Anterior cingulate cortex (tissue), 58 donors: ENCODE measurements around the gene FGF18.
"Not testable (repeated sequence)": the region's sequence is repeated elsewhere in the genome, so short reads cannot be mapped to it uniquely, and the experiment has no call there.

Source experiments
- DNase-seq, 58 donors: peaks; one replicate each; lab custom pipeline; 2025; lab: John Stamatoyannopoulos, UW

The FGF18 gene

GRCh38 chr5:171418982-171419687 lies at the start of gene FGF18:
TSS of gene FGF18 (plus strand) at chr5:171419647. CDS start at chr5:171420200, 553 bp downstream.
- peak in 2 of 58 donors; percentile 15 to 19 for DNase-seq

- no peak for DNase-seq
These were observed 49.5 kb upstream of the FGF18 start for GRCh38 chr5:171369898-171370297.

- not testable (repeated sequence) for DNase-seq
These were observed 48.6 kb upstream of the FGF18 start for GRCh38 chr5:171370881-171371280.

GRCh38 chr5:171371326-171371725 lies 48.1 kb upstream of the FGF18 start:
- DNase-seq, result no peak

GRCh38 chr5:171379961-171380360 lies 39.5 kb upstream of the FGF18 start:
- DNase-seq, result no peak

GRCh38 chr5:171384416-171384815 lies 35.0 kb upstream of the FGF18 start:
- DNase-seq, result not testable (repeated sequence)

- DNase-seq, result peak in 5 of 58 donors; percentile 1 to 46 (median 3)
These were observed 34.4 kb upstream of the FGF18 start for GRCh38 chr5:171384999-171385398.

GRCh38 chr5:171386006-171386671 lies 33.3 kb upstream of the FGF18 start:
- no peak for DNase-seq

- DNase-seq, result peak in 2 of 58 donors; percentile 24 to 38
These were observed 32.5 kb upstream of the FGF18 start for GRCh38 chr5:171386861-171387344.

- DNase-seq, result peak; percentile 63 to 98 (median 94)
These were observed 32.0 kb upstream of the FGF18 start, which contains the start of gene NPM1 for GRCh38 chr5:171387345-171387969. TSS of gene NPM1 (plus strand) at chr5:171387849. CDS start at chr5:171387949, 100 bp downstream.

- DNase-seq, result peak in 57 of 58 donors; percentile 14 to 85 (median 66)
These were observed 31.3 kb upstream of the FGF18 start for GRCh38 chr5:171387970-171388815.

- DNase-seq, result no peak
These were observed 30.7 kb upstream of the FGF18 start for GRCh38 chr5:171388816-171389168.

- no peak for DNase-seq
These were observed 28.4 kb upstream of the FGF18 start for GRCh38 chr5:171390883-171391677.

- DNase-seq, result no peak
These were observed 27.4 kb upstream of the FGF18 start for GRCh38 chr5:171391996-171392577.

- DNase-seq, result no peak
These were observed 26.8 kb upstream of the FGF18 start for GRCh38 chr5:171392585-171393159.

GRCh38 chr5:171395042-171395441 lies 24.4 kb upstream of the FGF18 start:
- no peak for DNase-seq

- DNase-seq, result not testable (repeated sequence)
These were observed 22.9 kb upstream of the FGF18 start for GRCh38 chr5:171396583-171396982.

GRCh38 chr5:171397190-171397589 lies 22.3 kb upstream of the FGF18 start:
- DNase-seq, result no peak

- DNase-seq, result no peak
These were observed 21.8 kb upstream of the FGF18 start for GRCh38 chr5:171397599-171397998.
